NT2/D1 (cell line): ENCODE results near the gene CTXN1.

Source experiments
- SUZ12 ChIP-seq: IDR thresholded peaks from 2 replicates; pipeline ENCODE4 v1.6.1; 2011; ENCODE audit not compliant: insufficient read length, insufficient read depth; ENCODE audit errors: extremely low read depth
- YY1 ChIP-seq: IDR thresholded peaks from 2 replicates; pipeline ENCODE4 v1.6.1; 2011; ENCODE audit not compliant: insufficient read length, insufficient read depth
- ZNF274 ChIP-seq: IDR thresholded peaks from 2 replicates; pipeline ENCODE4 v1.6.1; 2011; ENCODE audit warnings: mild to moderate bottlenecking, low read depth, low read length

DNA sequence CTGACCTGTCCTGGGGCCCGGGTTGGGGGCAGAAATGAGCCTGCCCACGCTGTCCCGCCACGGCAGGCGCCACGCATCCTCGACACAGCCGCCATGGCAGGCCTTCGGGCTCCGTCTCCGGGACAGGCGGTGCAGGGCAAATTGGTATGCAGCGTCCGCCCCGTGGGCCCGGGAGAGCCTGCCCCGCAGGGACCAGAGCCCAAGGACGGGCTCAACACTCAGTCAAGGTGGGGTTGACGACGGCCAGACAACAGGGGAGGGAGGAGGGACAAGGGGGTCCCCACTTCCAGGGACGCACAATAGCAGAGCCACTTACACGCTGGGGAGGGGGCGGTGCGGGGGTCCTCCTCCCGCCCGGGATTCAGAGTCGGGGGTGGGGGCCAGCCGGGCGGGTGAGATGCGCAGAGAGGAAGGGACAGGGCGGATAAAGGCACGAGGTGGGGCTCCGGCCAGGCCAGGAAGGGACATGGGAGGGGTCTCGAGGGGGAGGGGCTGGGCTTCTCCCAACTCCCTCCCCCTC, 1.2 kb downstream of the CTXN1 start:
- TF ChIP-seq YY1, result no peak
- no peak for TF ChIP-seq ZNF274
- TF ChIP-seq SUZ12, result no peak
